ENCODE data around the gene STAMBPL1.
A peak's percentile ranks its signal among the peaks of the same experiment; 100 is the strongest.
"Not testable (repeated sequence)": the region's sequence is repeated elsewhere in the genome, so short reads cannot be mapped to it uniquely, and the experiment has no call there.

Gene STAMBPL1

GRCh38 chr10:88858491-88858890, 21.6 kb upstream of the STAMBPL1 start:
- no peak for DNase-seq

- DNase-seq: no peak
These were observed 19.0 kb upstream of the STAMBPL1 start for GRCh38 chr10:88861036-88861435.

GRCh38 chr10:88865281-88865876, 14.7 kb upstream of the STAMBPL1 start:
- DNase-seq: no peak

GRCh38 chr10:88866454-88866853, 13.6 kb upstream of the STAMBPL1 start:
- no peak for DNase-seq

- no peak for DNase-seq
These were observed 10.0 kb upstream of the STAMBPL1 start for GRCh38 chr10:88870089-88870488.

GRCh38 chr10:88873757-88874156, 6.3 kb upstream of the STAMBPL1 start:
- DNase-seq: no peak

- DNase-seq: no peak
These were observed 5.8 kb upstream of the STAMBPL1 start for GRCh38 chr10:88874281-88874680.

GRCh38 chr10:88875081-88875480, 5.0 kb upstream of the STAMBPL1 start:
- no peak for DNase-seq

GRCh38 chr10:88877298-88877697, 2.7 kb upstream of the STAMBPL1 start:
- no peak for DNase-seq

- peak; percentile 44 for DNase-seq
These were observed 434 bp downstream of the STAMBPL1 start for GRCh38 chr10:88880282-88881076.

GRCh38 chr10:88881320-88881719, 1.3 kb downstream of the STAMBPL1 start:
- DNase-seq: no peak

GRCh38 chr10:88881922-88882645, 2.0 kb downstream of the STAMBPL1 start:
- no peak for DNase-seq

- not testable (repeated sequence) for DNase-seq
These were observed 2.8 kb downstream of the STAMBPL1 start for GRCh38 chr10:88882646-88883447.

GRCh38 chr10:88883448-88883809, 3.4 kb downstream of the STAMBPL1 start:
- no peak for DNase-seq

- DNase-seq: no peak
These were observed 6.5 kb downstream of the STAMBPL1 start for GRCh38 chr10:88886557-88886956.

GRCh38 chr10:88888810-88889445, 8.9 kb downstream of the STAMBPL1 start:
- DNase-seq: no peak

- no peak for DNase-seq
These were observed 9.7 kb downstream of the STAMBPL1 start for GRCh38 chr10:88889559-88890337.

- no peak for DNase-seq
These were observed 10.8 kb downstream of the STAMBPL1 start for GRCh38 chr10:88890681-88891381.

- no peak for DNase-seq
These were observed 12.3 kb downstream of the STAMBPL1 start for GRCh38 chr10:88892222-88892967.

- DNase-seq: no peak
These were observed 13.6 kb downstream of the STAMBPL1 start for GRCh38 chr10:88893611-88894010.

Data from activated T-cell treated with anti-CD3 and anti-CD28 coated beads for 4 hours (primary cell).